Subcutaneous abdominal adipose tissue (tissue), 5 donors: ENCODE measurements around the gene ECE2.

Experiments used
- H3K27ac ChIP-seq: one replicate; pipeline ENCODE4 v1.7.0; 2013; ENCODE audit warnings: low read depth, mild to moderate bottlenecking, inconsistent platforms, low read length, moderate library complexity
- H3K27me3 ChIP-seq, 5 donors: one replicate each; pipeline ENCODE4 v1.7.0; 2013; ENCODE audit warnings: low read length in 5 of 5, inconsistent platforms in 1 of 5; ENCODE audit not compliant: control insufficient read depth in 5 of 5, insufficient read depth in 4 of 5
- H3K36me3 ChIP-seq, 5 donors: one replicate each; pipeline ENCODE4 v1.7.0; 2013; ENCODE audit warnings: low read length in 5 of 5; ENCODE audit not compliant: control insufficient read depth in 5 of 5, insufficient read depth in 5 of 5
- H3K4me1 ChIP-seq, 5 donors: one replicate each; pipeline ENCODE4 v1.7.0; 2013; ENCODE audit warnings: low read length in 5 of 5, mild to moderate bottlenecking in 3 of 5, moderate library complexity in 1 of 5; ENCODE audit not compliant: control insufficient read depth in 5 of 5, insufficient read depth in 5 of 5
- H3K4me3 ChIP-seq, 5 donors: one replicate each; pipeline ENCODE4 v1.7.0; 2013; ENCODE audit warnings: low read length in 5 of 5, low read depth in 1 of 5
- H3K9ac ChIP-seq, 5 donors: one replicate each; pipeline ENCODE4 v1.7.0; 2013; ENCODE audit warnings: low read length in 5 of 5, mild to moderate bottlenecking in 4 of 5, moderate library complexity in 3 of 5
- H3K9me3 ChIP-seq, 5 donors: one replicate each; pipeline ENCODE4 v1.7.0; 2013; ENCODE audit warnings: low read length in 5 of 5; ENCODE audit not compliant: control insufficient read depth in 5 of 5
- donor health status: healthy.
- donor health status: healthy.
- donor health status: healthy.
- donor health status: healthy.
- donor health status: healthy.

Gene ECE2

GRCh38 chr3:184295771-184296170, 19.9 kb downstream of the ECE2 start:
- Histone ChIP-seq H3K9me3 (no peaks in the 10 kb centered on the region), H3K36me3 (peaks cover 5 to 7% (median 6%) of the 10 kb centered on the region in 5 donors), H3K27ac (no peak overlapping the region), H3K4me3 (no peak overlapping the region), H3K9ac (no peak overlapping the region), H3K27me3 (peaks cover 0 to 7% (median 0%) of the 10 kb centered on the region in 5 donors), H3K4me1 (peaks cover 9 to 21% (median 18%) of the 10 kb centered on the region in 5 donors)

- Histone ChIP-seq H3K27ac (no peak overlapping the region), H3K4me3 (no peak overlapping the region), H3K9ac (no peak overlapping the region), H3K9me3 (no peaks in the 10 kb centered on the region), H3K36me3 (peaks cover 7 to 14% (median 12%) of the 10 kb centered on the region in 5 donors), H3K27me3 (peaks cover 0 to 7% (median 0%) of the 10 kb centered on the region in 5 donors), H3K4me1 (peaks cover 9 to 21% (median 18%) of the 10 kb centered on the region in 5 donors)
Measured at GRCh38 chr3:184296616-184297015, 20.8 kb downstream of the ECE2 start.

- Histone ChIP-seq H3K27ac (peak within 1 kb of the TSS; percentile 67), H3K4me3 (peak within 1 kb of the TSS; percentile 86 to 96 (median 90)), H3K9ac (peak within 1 kb of the TSS; percentile 73 to 93 (median 83)), H3K27me3 (no peaks in the 10 kb centered on the region), H3K9me3 (no peaks in the 10 kb centered on the region), H3K36me3 (peaks cover 25 to 37% (median 35%) of the 10 kb centered on the region in 5 donors), H3K4me1 (peaks cover 9 to 21% (median 18%) of the 10 kb centered on the region in 5 donors)
Measured at GRCh38 chr3:184298759-184299487, 23.1 kb downstream of the ECE2 start, which contains the start of gene PSMD2. TSS of gene PSMD2 (plus strand) at chr3:184299241. CDS start at chr3:184299267, 26 bp downstream.

GRCh38 chr3:184299488-184300377, 23.9 kb downstream of the ECE2 start:
- Histone ChIP-seq H3K27me3 (no peaks in the 10 kb centered on the region), H3K9ac (peak overlapping the region; percentile 50 to 93 (median 81)), H3K4me1 (peaks cover 9 to 21% (median 18%) of the 10 kb centered on the region in 5 donors), H3K9me3 (no peaks in the 10 kb centered on the region), H3K27ac (peak overlapping the region; percentile 65), H3K4me3 (peak overlapping the region; percentile 81 to 96 (median 89)), H3K36me3 (peaks cover 26 to 45% (median 43%) of the 10 kb centered on the region in 5 donors)

GRCh38 chr3:184300378-184300720, 24.5 kb downstream of the ECE2 start:
- Histone ChIP-seq H3K9ac (peak overlapping the region in 3 of 5 donors; percentile 81 to 93 (median 90)), H3K4me3 (peak overlapping the region in 2 of 5 donors; percentile 89 to 96), H3K27ac (no peak overlapping the region), H3K4me1 (peaks cover 9 to 21% (median 18%) of the 10 kb centered on the region in 5 donors), H3K36me3 (peaks cover 29 to 50% (median 47%) of the 10 kb centered on the region in 5 donors), H3K9me3 (no peaks in the 10 kb centered on the region), H3K27me3 (no peaks in the 10 kb centered on the region)

- H3K9ac ChIP-seq: no peak overlapping the region
- H3K9me3 ChIP-seq: no peaks in the 10 kb centered on the region
- no peak overlapping the region for H3K27ac ChIP-seq
- H3K36me3 ChIP-seq: peaks cover 37 to 84% (median 81%) of the 10 kb centered on the region in 5 donors
- H3K4me1 ChIP-seq: peaks cover 0 to 3% (median 2%) of the 10 kb centered on the region in 5 donors
- H3K27me3 ChIP-seq: no peaks in the 10 kb centered on the region
- no peak overlapping the region for H3K4me3 ChIP-seq
Measured at GRCh38 chr3:184305577-184305976, 29.8 kb downstream of the ECE2 start.

GRCh38 chr3:184306341-184306972, 30.6 kb downstream of the ECE2 start:
- Histone ChIP-seq H3K9me3 (no peaks in the 10 kb centered on the region), H3K4me1 (no peaks in the 10 kb centered on the region), H3K9ac (no peak overlapping the region), H3K27ac (no peak overlapping the region), H3K36me3 (peaks cover 34 to 77% (median 74%) of the 10 kb centered on the region in 5 donors), H3K27me3 (no peaks in the 10 kb centered on the region), H3K4me3 (no peak overlapping the region)

- peaks cover 24 to 62% (median 60%) of the 10 kb centered on the region in 5 donors for H3K36me3 ChIP-seq
- no peaks in the 10 kb centered on the region for H3K9me3 ChIP-seq
- no peak overlapping the region for H3K4me3 ChIP-seq
- H3K9ac ChIP-seq: no peak overlapping the region
- no peaks in the 10 kb centered on the region for H3K4me1 ChIP-seq
- H3K27me3 ChIP-seq: no peaks in the 10 kb centered on the region
- H3K27ac ChIP-seq: no peak overlapping the region
Measured at GRCh38 chr3:184307915-184308314, 32.1 kb downstream of the ECE2 start.

- H3K36me3 ChIP-seq: peaks cover 18 to 54% (median 52%) of the 10 kb centered on the region in 5 donors
Measured at GRCh38 chr3:184308744-184309143, 32.9 kb downstream of the ECE2 start.

More at GRCh38 chr3:184308744-184309143, 32.9 kb downstream of the ECE2 start:
- Histone ChIP-seq H3K4me3 (no peak overlapping the region), H3K9me3 (no peaks in the 10 kb centered on the region), H3K27me3 (no peaks in the 10 kb centered on the region), H3K4me1 (peaks cover 0 to under 1% (median under 1%) of the 10 kb centered on the region in 5 donors), H3K9ac (no peak overlapping the region), H3K27ac (no peak overlapping the region)
